ENCODE data around the gene STARD5. TPM values are rescaled to one million over a fixed set of nuclear protein-coding genes. Genes with fewer than 3 reads are reported as not detected.
A peak's percentile ranks its signal among the peaks of the same experiment; 100 is the strongest.

Gene STARD5
- total and polyA plus RNA-seq, 2 of the 4 experiments (the other 2 are of a cell fraction), result 5.0 to 22.8 TPM

DNA sequence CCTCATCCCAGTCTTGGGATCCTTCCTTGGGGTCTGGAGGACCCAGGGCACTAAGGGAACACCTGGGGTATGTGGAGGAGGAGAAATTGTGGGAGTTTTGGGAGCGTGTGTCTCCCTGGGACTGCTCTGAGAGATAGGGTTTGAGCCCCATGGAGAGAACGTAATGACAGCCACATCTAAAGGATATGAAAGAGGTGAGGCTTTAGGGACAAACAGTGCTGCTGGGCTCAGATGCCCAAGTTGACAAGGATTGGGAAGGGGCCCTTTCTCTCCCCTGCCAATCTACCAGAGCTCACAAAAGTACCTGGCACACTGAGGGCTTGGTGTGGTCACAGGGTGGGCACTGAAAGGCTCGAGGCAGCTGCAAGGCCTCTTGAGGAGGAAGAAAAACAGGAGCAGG, 13.3 kb upstream of the STARD5 start:
- Histone ChIP-seq H3K18ac (ENCODE audit: low read depth, low read length) (no peak overlapping the region), H3K56ac (ENCODE audit: extremely low read depth, insufficient read depth, low read length) (no peak overlapping the region), H2AFZ (replicated peaks; ENCODE audit: low read length, poor library complexity) (no peak overlapping the region), H3K23ac (ENCODE audit: low read depth, low read length) (no peak overlapping the region), H4K91ac (ENCODE audit: insufficient read depth, low read depth, low read length) (no peak overlapping the region), H3K9ac (ENCODE audit: low read depth, low read length) (no peak overlapping the region), H4K5ac (ENCODE audit: low read depth, low read length) (no peak overlapping the region), H3K79me1 (ENCODE audit: low read depth in 1 of 2, low read length in 2 of 2) (no peaks in the 10 kb centered on the region), H3K9me3 (ENCODE audit: control insufficient read depth, insufficient read depth, low read length) (no peaks in the 10 kb centered on the region), H3K4ac (ENCODE audit: low read depth, low read length) (0 out of 2 replicates have a peak overlapping the region, but pooled peaks have one; percentile 35), H2BK15ac (ENCODE audit: low read depth, low read length) (peak overlapping the region; percentile 21; the same call in 1 of the 3 replicates), H4K20me1 (ENCODE audit: insufficient read depth, low read length) (no peaks in the 10 kb centered on the region), H3K9me1 (ENCODE audit: insufficient read depth, low read length) (peaks cover 7% of the 10 kb centered on the region; the same call in 1 of the 2 replicates), H2AK5ac (ENCODE audit: low read depth, low read length) (peak overlapping the region; percentile 3; the same call in 1 of the 2 replicates), H3K27me3 (ENCODE audit: control insufficient read depth, insufficient read depth, low read length) (no peaks in the 10 kb centered on the region), H3K4me3 (ENCODE audit: insufficient read depth, low read depth, low read length) (no peak overlapping the region), H2AK9ac (replicated peaks; ENCODE audit: low read depth, low read length, poor library complexity) (no peak overlapping the region), H3K27ac (ENCODE audit: insufficient read depth, low read length) (no peak overlapping the region), H2BK20ac (ENCODE audit: low read depth, low read length) (no peak overlapping the region), H3K4me2 (ENCODE audit: low read depth, low read length) (no peak overlapping the region), H2BK5ac (ENCODE audit: low read depth, low read length, poor library complexity, severe bottlenecking) (no peak overlapping the region), H4K8ac (ENCODE audit: low read depth in 2 of 2, low read length in 2 of 2) (no peak overlapping the region), H3K14ac (replicated peaks; ENCODE audit: low read depth, low read length) (no peak overlapping the region), H3K4me1 (ENCODE audit: control insufficient read depth, insufficient read depth, low read length) (peaks cover 9% of the 10 kb centered on the region), H2BK120ac (ENCODE audit: low read depth, low read length) (no peak overlapping the region), H3K36me3 (ENCODE audit: control insufficient read depth, insufficient read depth, low read length) (no peaks in the 10 kb centered on the region)
- CTCF ChIA-PET, result interaction anchor here (0.8 to 1.0 kb wide), 3 partner anchors 10 to 33 kb away, joined by 3 to 4 read pairs (median 3); no protein-coding TSS in a partner anchor
- intact Hi-C loops (cut with micrococcal nuclease) (no loop called here), in situ Hi-C loops (cut with MboI; ENCODE audit: low sequenced_read_pairs) (no loop called here), dilution Hi-C loops (cut with HindIII; ENCODE audit: low sequenced_read_pairs, unreplicated experiment) (no loop called here)
- no peak for DNase-seq
- no CpG with 5 or more reads among the region's 3 CpGs for WGBS, 2 experiments (ENCODE audit: extremely low coverage in 2 of 2, insufficient read length in 1 of 2)
- TF ChIP-seq CHD1 (IDR thresholded peaks at IDR 0.05; ENCODE audit: low read depth, low read length) (no peak), MXI1 (IDR thresholded peaks at IDR 0.05; ENCODE audit: borderline replicate concordance, low read depth, low read length) (no peak)
- TF ChIP-seq, protein P1, sequence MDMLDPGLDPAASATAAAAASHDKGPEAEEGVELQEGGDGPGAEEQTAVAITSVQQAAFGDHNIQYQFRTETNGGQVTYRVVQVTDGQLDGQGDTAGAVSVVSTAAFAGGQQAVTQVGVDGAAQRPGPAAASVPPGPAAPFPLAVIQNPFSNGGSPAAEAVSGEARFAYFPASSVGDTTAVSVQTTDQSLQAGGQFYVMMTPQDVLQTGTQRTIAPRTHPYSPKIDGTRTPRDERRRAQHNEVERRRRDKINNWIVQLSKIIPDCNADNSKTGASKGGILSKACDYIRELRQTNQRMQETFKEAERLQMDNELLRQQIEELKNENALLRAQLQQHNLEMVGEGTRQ (IDR thresholded peaks at IDR 0.05; ENCODE audit: low read depth, low read length), result no peak
- TF ChIP-seq, protein P2, sequence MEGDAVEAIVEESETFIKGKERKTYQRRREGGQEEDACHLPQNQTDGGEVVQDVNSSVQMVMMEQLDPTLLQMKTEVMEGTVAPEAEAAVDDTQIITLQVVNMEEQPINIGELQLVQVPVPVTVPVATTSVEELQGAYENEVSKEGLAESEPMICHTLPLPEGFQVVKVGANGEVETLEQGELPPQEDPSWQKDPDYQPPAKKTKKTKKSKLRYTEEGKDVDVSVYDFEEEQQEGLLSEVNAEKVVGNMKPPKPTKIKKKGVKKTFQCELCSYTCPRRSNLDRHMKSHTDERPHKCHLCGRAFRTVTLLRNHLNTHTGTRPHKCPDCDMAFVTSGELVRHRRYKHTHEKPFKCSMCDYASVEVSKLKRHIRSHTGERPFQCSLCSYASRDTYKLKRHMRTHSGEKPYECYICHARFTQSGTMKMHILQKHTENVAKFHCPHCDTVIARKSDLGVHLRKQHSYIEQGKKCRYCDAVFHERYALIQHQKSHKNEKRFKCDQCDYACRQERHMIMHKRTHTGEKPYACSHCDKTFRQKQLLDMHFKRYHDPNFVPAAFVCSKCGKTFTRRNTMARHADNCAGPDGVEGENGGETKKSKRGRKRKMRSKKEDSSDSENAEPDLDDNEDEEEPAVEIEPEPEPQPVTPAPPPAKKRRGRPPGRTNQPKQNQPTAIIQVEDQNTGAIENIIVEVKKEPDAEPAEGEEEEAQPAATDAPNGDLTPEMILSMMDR (conservative IDR thresholded peaks at IDR 0.05; ENCODE audit: low read depth, low read length), result no peak
- no peak for ATAC-seq (ENCODE audit: low read depth)
- POLR2A ChIA-PET (ENCODE audit: unreplicated experiment), result no interaction called here
- no TSS peak for BruUV-seq (replicated peaks)

Measured in IMR-90 (cell line).